ENCODE measurements around the gene MELTF. TPM values are rescaled to one million over a fixed set of nuclear protein-coding genes. Genes with fewer than 3 reads are reported as not detected.

Gene MELTF
- total RNA-seq, 4 donors from 2014 or later, result 5.0 to 11.5 (median 9.0) TPM

DNA sequence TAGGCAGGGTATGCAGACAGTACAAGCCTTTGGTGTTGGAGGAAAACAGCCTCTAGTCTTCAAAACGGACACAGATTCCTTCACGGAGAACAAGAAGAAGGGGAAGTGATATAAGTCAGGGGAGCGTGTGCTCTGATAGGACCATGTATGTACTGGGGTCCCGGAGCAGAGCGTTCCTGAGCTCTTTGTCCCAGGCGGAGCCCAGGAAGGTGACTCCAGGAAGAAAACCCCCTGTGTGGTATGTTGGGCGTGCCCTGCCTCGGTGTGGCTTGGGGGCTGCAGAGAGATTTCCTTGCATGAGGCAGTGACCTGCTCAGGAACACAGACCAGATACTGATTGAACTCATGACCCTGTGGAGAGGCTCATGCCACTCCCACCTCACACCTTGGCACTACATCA lies 21.7 kb downstream of the MELTF start:
- WGBS, 2 donors (ENCODE audit: low coverage in 1 of 2), result 73% methylated on average over 5 of the region's 8 CpGs; no CpG with 5 or more reads in 1 of the 2 donors
- ATAC-seq, result no peak

DNA sequence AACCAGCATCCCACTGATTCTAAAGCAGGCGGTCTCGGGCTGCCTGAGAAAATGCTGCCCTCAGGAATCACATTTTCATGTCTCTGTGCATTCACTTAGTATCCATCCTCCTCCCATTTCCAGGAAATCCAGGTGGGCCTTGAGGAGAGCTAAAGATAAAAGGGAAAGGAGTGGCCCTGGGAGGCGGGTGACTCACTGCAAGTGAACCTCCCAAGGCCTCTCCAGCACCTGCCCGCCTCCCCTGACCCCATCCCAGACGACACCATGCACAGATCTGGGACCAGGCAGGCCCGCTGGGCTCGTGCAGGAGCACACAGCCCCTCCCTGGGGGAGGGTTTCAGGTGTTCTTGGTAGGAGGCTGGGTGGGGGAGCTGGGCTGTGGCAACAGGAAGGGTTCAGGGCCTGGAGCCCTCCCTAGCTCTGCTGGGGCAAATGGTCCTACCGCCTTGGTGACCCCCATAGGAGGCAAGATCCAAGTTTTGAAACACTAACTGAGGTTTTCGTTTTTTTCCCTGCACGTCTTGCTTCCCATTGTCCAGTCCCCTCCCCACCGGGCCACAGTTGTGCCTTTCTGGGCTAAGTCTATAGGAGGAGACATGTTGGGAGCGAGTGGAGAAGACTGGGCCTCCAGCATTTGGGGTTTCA lies 22.2 kb downstream of the MELTF start:
- Histone ChIP-seq H3K27ac (no peak overlapping the region), H3K27me3 (no peaks in the 10 kb centered on the region), H3K36me3 (no peaks in the 10 kb centered on the region), H3K4me3 (no peak overlapping the region), H3K4me1 (peaks cover 0 to 13% (median 4%) of the 10 kb centered on the region in 3 donors), H3K9me3 (no peaks in the 10 kb centered on the region)
- TF ChIP-seq EP300 (IDR thresholded peaks at IDR 0.05) (no peak), POLR2AphosphoS5 (IDR thresholded peaks at IDR 0.05) (no peak), CTCF (IDR thresholded peaks at IDR 0.05) (no peak), POLR2A (IDR thresholded peaks at IDR 0.05) (no peak)
- ATAC-seq, result no peak
- WGBS, 2 donors (ENCODE audit: low coverage in 1 of 2), result 79% methylated on average over 3 of the region's 12 CpGs; no CpG with 5 or more reads in 1 of the 2 donors

More for the DNA sequence above, 21.7 kb downstream of the MELTF start:
- TF ChIP-seq CTCF (IDR thresholded peaks at IDR 0.05), result no peak
- no peak for TF ChIP-seq POLR2A (IDR thresholded peaks at IDR 0.05)
- TF ChIP-seq POLR2AphosphoS5 (IDR thresholded peaks at IDR 0.05), result no peak
- no peak for TF ChIP-seq EP300 (IDR thresholded peaks at IDR 0.05)
- no peaks in the 10 kb centered on the region for H3K27me3 ChIP-seq
- H3K4me1 ChIP-seq, result peaks cover 0 to 9% (median 3%) of the 10 kb centered on the region in 3 donors
- H3K4me3 ChIP-seq, result no peak overlapping the region
- no peaks in the 10 kb centered on the region for H3K36me3 ChIP-seq
- no peak overlapping the region for H3K27ac ChIP-seq
- H3K9me3 ChIP-seq, result no peaks in the 10 kb centered on the region

GRCh38 chr3:197006860-197007259 lies 22.8 kb downstream of the MELTF start:
- Histone ChIP-seq H3K27ac (no peak overlapping the region), H3K9me3 (no peaks in the 10 kb centered on the region), H3K36me3 (no peaks in the 10 kb centered on the region), H3K27me3 (no peaks in the 10 kb centered on the region), H3K4me3 (no peak overlapping the region), H3K4me1 (peaks cover 0 to 18% (median 7%) of the 10 kb centered on the region in 3 donors)
- ATAC-seq, result no peak
- no peak for TF ChIP-seq POLR2A (IDR thresholded peaks at IDR 0.05)
- TF ChIP-seq EP300 (IDR thresholded peaks at IDR 0.05), result no peak
- TF ChIP-seq CTCF (IDR thresholded peaks at IDR 0.05), result no peak
- TF ChIP-seq POLR2AphosphoS5 (IDR thresholded peaks at IDR 0.05), result no peak
- WGBS, 2 donors (ENCODE audit: low coverage in 1 of 2), result 90% methylated on average over 2 of the region's 5 CpGs; no CpG with 5 or more reads in 1 of the 2 donors

GRCh38 chr3:197006446-197006845 lies 23.2 kb downstream of the MELTF start:
- H3K4me3 ChIP-seq, result no peak overlapping the region
- H3K4me1 ChIP-seq, result peaks cover 0 to 19% (median 7%) of the 10 kb centered on the region in 3 donors
- no peaks in the 10 kb centered on the region for H3K9me3 ChIP-seq
- no peaks in the 10 kb centered on the region for H3K36me3 ChIP-seq
- ATAC-seq, result no peak
- no peak for TF ChIP-seq CTCF (IDR thresholded peaks at IDR 0.05)
- no peak for TF ChIP-seq POLR2AphosphoS5 (IDR thresholded peaks at IDR 0.05)
- H3K27me3 ChIP-seq, result no peaks in the 10 kb centered on the region
- WGBS, 2 donors (ENCODE audit: low coverage in 1 of 2), result 95% methylated on average over 4 of the region's 11 CpGs; no CpG with 5 or more reads in 1 of the 2 donors
- H3K27ac ChIP-seq, result no peak overlapping the region

Data from gastroesophageal sphincter (tissue), 4 donors.